Measurements from ENCODE around the gene CEMIP.

CEMIP gene

DNA sequence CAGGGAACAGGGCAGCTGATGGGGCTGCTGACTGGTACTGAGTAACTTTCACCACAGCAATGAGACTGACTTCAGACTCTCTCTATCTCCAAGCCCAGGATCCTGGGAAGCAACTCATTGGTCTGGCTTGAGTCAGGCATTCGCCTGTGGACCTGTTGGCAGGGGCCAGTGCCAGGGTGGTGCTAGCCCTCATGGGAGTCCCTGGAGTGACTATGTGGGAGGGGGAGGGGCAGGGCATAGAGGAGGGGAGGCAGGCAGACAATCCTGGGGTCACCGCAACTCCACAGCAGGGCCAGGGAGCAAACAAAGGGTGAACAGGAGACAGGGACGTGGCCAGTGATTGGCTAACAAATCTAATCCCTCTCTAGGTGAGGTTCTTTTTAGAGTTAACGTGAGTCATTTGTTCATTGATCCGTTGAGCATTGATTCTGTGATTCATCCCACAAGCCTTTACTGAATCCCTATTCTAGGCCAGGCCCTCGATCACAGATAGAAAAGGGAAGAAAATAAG, 71.8 kb downstream of the CEMIP start:
- TF ChIP-seq, protein P1, sequence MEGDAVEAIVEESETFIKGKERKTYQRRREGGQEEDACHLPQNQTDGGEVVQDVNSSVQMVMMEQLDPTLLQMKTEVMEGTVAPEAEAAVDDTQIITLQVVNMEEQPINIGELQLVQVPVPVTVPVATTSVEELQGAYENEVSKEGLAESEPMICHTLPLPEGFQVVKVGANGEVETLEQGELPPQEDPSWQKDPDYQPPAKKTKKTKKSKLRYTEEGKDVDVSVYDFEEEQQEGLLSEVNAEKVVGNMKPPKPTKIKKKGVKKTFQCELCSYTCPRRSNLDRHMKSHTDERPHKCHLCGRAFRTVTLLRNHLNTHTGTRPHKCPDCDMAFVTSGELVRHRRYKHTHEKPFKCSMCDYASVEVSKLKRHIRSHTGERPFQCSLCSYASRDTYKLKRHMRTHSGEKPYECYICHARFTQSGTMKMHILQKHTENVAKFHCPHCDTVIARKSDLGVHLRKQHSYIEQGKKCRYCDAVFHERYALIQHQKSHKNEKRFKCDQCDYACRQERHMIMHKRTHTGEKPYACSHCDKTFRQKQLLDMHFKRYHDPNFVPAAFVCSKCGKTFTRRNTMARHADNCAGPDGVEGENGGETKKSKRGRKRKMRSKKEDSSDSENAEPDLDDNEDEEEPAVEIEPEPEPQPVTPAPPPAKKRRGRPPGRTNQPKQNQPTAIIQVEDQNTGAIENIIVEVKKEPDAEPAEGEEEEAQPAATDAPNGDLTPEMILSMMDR (IDR thresholded peaks at IDR 0.05; ENCODE audit: control insufficient read depth, extremely low read depth, insufficient read depth), result no peak
- DNase-seq (ENCODE audit: low read depth), result no peak
- no peak overlapping the region for H3K4me3 ChIP-seq (ENCODE audit: low read depth, low read length)

DNA sequence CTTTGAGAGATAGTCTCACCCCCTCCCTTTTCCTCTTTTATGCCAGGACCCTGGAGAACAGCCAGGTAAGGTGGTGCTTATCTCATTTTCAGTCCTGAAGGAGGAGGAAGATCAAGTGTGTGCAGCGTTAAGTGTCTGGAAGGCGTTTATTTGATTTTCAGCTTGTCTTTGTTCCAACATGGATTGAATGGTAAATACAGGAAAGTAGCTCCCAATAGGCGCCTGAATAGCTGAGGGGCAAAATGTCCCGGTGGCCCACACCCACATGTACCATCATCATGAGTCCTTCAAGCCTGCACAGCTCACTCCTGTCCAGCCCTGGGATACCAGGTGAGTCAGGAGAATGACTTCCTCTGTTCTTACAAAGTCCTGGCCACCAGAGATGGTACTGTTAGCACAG, 73.5 kb downstream of the CEMIP start:
- H3K4me3 ChIP-seq (ENCODE audit: low read depth, low read length), result no peak overlapping the region
- TF ChIP-seq, protein P1 (IDR thresholded peaks at IDR 0.05; ENCODE audit: control insufficient read depth, extremely low read depth, insufficient read depth), result no peak
- DNase-seq (ENCODE audit: low read depth), result peak; percentile 61

DNA sequence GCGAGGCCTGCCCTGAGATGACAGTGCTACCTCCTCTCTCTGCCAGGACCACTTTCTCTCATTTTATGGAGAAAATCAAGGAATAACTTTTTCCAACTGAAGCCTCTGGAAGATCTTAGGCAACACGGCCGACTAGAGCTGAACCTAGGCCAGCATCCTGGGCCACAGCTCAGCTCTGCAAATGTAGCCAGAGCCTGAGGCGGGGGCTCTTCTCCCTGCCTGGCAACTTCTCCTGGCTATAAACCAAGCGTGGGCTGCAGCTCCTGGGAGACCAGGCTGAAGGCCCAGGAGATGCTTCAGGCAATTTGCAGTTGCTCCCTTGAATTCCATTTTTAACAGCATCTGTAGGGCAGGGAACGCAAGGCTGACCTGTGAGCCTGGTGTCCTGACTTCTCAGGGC, 74.9 kb downstream of the CEMIP start:
- TF ChIP-seq, protein P1 (IDR thresholded peaks at IDR 0.05; ENCODE audit: control insufficient read depth, extremely low read depth, insufficient read depth), result no peak
- no peak for DNase-seq (ENCODE audit: low read depth)
- no peak overlapping the region for H3K4me3 ChIP-seq (ENCODE audit: low read depth, low read length)

DNA sequence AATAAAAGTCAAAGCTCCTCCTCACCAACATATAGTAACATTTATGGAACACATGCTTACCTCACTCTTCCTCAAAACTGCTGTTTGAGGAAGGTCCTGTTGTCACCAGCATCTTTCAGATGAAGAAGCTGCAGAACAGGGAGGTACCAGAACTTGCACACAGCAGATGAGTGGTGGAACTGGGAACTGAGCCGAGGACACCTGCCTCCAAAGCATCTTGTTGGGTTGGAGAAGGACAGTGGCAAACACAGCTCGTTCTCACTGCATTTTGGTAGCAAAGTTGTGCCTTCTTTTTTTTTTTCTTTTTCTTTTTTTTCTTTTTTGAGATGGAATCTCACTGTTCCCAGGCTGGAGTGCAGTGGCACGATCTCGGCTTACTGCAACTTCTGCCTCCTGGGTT, 76.0 kb downstream of the CEMIP start:
- H3K4me3 ChIP-seq (ENCODE audit: low read depth, low read length), result no peak overlapping the region
- DNase-seq (ENCODE audit: low read depth), result no peak
- TF ChIP-seq, protein P1 (IDR thresholded peaks at IDR 0.05; ENCODE audit: control insufficient read depth, extremely low read depth, insufficient read depth), result no peak

DNA sequence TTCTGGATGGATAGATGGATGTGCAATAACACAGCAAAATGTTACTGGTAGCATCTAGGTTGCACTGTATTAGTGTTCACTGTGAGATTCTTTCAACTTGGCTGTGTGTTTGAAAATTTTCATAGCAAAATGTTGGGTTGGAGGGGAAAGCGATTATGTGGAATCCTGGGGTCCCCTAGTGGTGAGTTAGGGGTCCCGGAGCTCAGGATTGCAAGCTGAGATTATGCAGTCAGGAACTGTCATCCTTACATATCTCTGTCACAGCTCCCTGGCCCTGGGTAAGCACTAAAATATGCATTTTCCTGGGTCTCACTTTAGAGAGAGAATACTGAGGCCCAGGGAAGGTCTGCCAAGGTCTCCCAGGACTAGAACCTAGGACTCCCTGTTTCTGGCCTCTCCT, 77.2 kb downstream of the CEMIP start:
- TF ChIP-seq, protein P1 (IDR thresholded peaks at IDR 0.05; ENCODE audit: control insufficient read depth, extremely low read depth, insufficient read depth), result peak; percentile 40
- DNase-seq (ENCODE audit: low read depth), result no peak

DNA sequence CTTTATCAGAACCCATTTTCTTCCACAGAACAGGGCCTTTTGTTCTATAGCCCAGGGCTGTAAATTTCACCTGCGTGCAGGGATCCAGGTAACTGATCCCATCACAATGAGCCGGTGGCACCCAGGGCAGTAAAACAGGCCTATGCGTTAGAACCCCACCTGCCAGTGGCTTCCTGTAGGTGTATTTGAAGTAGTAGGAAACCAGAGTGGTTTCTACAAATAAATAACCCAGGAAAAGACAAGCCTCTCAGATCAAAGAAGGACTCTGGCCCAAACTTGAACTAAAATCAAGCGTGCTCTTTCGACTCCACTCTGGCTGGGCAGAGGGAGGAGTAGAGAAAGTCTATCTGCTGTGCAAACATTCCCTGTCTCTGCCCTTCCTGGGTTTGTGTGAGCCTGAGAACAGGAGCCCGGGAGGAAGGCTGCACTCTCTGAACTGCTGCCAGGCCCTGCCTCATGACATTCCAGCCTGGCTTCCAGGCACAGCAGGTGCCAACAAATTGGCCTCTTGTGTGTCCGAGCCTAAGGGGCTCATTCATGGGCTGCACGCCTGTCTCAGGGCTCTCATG, 77.7 kb downstream of the CEMIP start:
- H3K4me3 ChIP-seq (ENCODE audit: low read depth, low read length), result no peak overlapping the region
- peak; percentile 89 for DNase-seq (ENCODE audit: low read depth)
- TF ChIP-seq, protein P1 (IDR thresholded peaks at IDR 0.05; ENCODE audit: control insufficient read depth, extremely low read depth, insufficient read depth), result no peak

More for the DNA sequence above, 77.2 kb downstream of the CEMIP start:
- no peak overlapping the region for H3K4me3 ChIP-seq (ENCODE audit: low read depth, low read length)

DNA sequence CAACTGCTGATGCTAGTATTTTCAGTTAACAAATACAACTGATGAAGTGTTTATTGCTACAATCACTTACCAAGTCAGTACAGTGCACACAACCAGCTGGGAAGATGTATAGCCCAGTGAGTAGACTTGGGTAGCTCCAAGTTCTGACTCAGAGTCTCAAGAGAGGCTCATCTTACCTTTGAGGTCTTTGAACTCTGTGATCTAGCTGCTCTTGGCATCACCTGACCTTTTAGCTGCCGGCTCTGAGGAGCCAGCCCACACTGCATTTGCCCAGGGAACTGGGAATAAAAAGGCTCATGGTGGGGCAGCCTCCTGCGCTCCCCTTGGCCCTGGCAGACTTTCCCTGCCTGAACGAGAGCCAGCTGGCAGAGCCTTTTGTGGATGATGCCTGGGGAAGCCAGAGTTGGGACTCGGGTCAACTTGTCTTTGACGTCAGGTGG, 82.6 kb downstream of the CEMIP start:
- TF ChIP-seq, protein P1 (IDR thresholded peaks at IDR 0.05; ENCODE audit: control insufficient read depth, extremely low read depth, insufficient read depth), result no peak
- H3K4me3 ChIP-seq (ENCODE audit: low read depth, low read length), result no peak overlapping the region
- no peak for DNase-seq (ENCODE audit: low read depth)

Measured in LNCaP clone FGC (cell line).